Stimulated activated CD4-positive, alpha-beta T cell treated with anti-CD3 and anti-CD28 coated beads, Interleukin-4, amount 100 ng/mL, for 1 hour (primary cell): ENCODE results near the gene GSS.
"Not testable (repeated sequence)": the region's sequence is repeated elsewhere in the genome, so short reads cannot be mapped to it uniquely, and the experiment has no call there.

ENCODE experiments used
- DNase-seq: peaks from one replicate; pipeline ENCODE4 v3.0.0-alpha.2; 2020

GSS gene

DNA sequence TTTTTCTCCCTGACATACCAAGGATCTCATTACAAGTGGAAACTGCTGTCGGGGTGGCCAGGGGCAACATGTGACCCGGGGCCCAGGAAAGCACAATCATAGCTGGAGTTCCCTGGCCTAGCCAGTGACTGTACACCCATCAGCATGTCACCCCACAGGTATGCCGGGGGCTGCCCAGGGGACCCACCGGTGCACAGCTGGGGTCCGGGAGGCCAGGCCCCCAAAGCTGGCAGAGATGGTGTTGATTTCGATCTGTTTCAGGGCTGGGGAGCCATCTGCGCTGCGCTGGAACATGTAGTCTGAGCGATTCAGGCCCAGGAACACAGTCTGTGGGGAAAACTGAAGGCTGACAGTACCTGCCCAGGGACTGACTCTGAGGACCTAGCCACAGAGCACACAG is 13.3 kb downstream of the GSS start:
- no peak for DNase-seq

DNA sequence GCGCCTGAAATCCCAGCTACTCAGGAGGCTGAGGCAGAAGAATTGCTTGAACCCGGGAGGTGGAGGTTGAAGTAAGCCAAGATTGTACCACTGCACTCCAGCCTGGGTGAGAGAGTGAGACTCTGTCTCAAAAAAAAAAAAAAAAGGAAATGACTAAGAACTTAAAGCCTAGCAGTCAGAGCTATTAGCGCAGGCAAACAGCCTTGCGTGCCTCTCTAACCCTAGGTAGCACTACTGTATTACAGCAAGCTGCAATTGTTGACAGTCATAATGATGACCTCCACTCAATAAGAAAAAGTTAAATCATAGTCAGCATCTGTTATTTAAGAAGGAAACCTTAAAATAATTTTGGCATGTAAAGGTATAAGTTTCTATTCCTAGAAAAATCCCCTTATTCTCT is 14.4 kb downstream of the GSS start:
- no peak for DNase-seq

GRCh38 chr20:34940081-34940481 is 15.5 kb downstream of the GSS start:
- no peak for DNase-seq

GRCh38 chr20:34938466-34939163 is 17.0 kb downstream of the GSS start:
- no peak for DNase-seq

DNA sequence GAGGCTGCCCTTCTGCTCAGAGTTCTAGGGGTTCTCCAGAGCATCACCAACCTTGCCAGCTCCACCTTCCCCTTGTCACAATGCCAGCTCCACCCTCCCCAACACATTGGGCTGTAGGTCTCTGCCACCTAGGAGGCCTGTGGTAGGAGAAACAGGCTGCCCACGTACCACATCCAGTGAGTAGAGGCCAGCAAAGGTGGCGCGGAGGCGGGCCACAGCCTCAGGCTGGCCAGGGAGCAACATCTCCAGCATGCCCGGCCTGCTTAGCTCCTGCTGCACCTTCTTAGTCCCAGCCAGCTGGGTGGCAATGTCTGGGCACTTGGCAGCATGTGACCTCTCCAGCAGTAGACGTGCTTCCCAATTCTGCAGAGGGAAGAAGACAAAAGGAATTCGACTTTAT is 23.8 kb downstream of the GSS start:
- no peak for DNase-seq

DNA sequence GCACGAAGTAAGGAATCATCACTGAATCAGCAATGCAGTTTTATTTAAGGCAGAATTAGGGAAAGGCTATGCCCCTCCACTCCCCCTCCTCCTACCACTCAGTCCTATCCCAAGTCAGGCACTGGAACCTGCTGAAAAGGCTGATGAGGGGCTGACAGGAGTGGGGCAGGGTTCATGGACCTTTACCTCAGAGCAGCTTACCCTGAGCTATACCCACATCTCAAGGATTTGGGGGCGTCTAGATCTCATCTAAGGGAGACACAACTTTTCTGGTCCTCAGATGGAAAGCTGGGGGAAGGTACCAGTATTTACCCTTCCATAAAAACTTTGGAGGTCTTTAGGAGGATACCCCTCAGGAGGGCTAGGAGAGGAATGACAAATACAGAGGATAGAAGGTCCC is 27.2 kb downstream of the GSS start:
- DNase-seq, result no peak

- DNase-seq, result no peak
Observed at GRCh38 chr20:34927736-34928135, 27.9 kb downstream of the GSS start.

GRCh38 chr20:34926581-34926980 is 29.0 kb downstream of the GSS start:
- no peak for DNase-seq

GRCh38 chr20:34925981-34926380 is 29.6 kb downstream of the GSS start:
- no peak for DNase-seq

GRCh38 chr20:34925341-34925740 is 30.3 kb downstream of the GSS start:
- no peak for DNase-seq

DNA sequence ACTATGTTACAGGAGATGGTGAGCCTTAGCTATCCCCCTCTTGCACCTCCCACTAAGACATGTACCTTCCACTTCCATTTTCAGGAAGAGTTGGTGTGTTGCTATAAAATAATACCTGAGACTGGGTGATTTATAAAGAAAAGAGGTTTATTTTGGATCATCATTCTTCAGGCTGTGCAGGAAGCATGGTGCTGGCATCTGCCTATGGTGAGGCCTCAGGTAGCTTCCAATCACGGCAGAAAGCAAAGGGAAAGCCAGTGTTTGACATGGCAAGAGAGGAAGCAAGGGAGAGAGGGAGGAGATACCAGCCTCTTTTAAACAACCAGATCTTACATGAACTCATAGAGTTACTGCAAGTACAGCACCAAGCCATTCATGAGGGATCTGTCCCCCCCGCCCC is 32.2 kb downstream of the GSS start:
- DNase-seq, result no peak

GRCh38 chr20:34922654-34923381 is 32.8 kb downstream of the GSS start:
- DNase-seq, result no peak

- DNase-seq, result no peak
Observed at GRCh38 chr20:34921436-34921835, 34.2 kb downstream of the GSS start.

- DNase-seq, result no peak
Observed at GRCh38 chr20:34920055-34920454, 35.6 kb downstream of the GSS start.

- DNase-seq, result no peak
Observed at GRCh38 chr20:34916774-34917354, 38.7 kb downstream of the GSS start.

- DNase-seq, result no peak
Observed at GRCh38 chr20:34915749-34916455, 39.7 kb downstream of the GSS start.

- no peak for DNase-seq
Observed at GRCh38 chr20:34915131-34915530, 40.5 kb downstream of the GSS start.

- no peak for DNase-seq
Observed at GRCh38 chr20:34907616-34908469, 47.8 kb downstream of the GSS start.

DNA sequence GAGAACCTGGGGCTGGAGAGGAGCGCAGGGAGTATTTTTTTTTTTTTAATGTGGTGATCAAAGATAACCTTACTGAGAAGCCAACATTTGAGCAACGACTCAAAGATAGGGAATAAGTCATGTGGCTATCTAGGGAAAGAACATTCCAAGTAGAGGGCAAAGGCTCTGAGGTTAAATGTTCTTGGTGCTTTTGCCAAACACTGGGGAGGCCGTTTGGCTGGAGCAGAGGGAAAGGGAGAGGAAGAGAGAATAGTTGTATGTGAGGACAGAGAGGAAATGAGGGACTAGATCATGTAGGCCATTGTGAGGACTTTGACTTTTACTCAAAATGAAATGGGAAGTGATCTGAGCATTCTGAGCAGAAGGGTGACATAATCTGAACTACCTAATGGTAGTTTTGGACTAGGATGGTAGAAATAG is 51.4 kb downstream of the GSS start:
- no peak for DNase-seq

DNA sequence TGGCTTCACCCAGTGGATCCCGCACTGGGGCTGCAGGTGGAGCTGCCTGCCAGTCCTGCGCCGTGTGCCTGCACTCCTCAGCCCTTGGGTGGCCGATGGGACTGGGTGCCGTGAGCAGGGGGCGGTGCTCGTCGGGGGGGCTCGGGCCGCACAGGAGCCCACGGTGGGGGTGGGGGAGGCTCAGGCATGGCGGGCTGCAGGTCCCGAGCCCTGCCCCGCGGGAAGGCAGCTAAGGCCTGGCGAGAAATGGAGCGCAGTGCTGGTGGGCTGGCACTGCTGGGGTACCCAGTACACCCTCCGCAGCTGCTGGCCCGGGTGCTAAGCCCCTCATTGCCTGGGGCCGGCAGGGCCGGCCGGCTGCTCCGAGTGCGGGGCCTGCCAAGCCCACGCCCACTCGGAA is 56.9 kb downstream of the GSS start:
- not testable (repeated sequence) for DNase-seq

DNA sequence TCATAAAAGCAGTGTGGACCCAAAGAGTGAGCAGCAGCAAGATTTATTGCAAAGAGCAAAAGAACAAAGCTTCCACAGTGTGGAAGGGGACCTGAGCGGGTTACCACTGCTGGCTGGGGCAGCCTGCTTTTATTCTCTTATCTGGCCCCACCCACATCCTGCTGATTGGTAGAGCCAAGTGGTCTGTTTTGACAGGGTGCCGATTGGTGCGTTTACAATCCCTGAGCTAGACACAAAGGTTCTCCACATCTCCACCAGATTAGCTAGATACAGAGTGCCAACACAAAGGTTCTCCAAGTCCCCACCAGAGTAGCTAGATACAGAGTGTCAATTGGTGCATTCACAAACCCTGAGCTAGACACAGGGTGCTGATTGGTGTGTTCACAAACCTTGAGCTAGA is 57.5 kb downstream of the GSS start:
- not testable (repeated sequence) for DNase-seq

DNA sequence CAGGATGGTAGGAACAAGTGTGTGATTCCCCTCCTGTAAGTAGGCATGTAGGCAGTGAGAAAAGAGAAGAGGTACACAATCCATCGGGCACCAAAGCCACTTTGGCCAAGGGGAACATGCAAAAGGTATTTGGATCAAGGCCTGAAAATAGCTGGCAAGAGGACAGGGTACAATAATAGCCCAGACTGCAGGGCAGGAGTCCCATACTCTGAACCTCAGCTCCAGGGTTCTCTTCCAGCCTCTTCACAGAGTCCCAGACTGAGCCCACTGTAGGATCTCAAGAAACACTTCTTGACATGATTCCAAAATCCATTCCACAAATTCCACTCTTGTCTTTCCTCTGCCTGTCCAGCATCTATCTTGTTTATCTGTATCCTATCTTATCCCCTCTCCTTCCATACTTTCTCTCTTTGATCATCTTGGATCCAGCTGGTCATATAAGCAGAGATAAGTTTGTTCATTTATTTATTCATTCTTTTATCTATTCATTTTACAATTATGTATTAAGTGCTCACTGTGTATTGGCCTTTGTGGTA is 59.5 kb downstream of the GSS start:
- no peak for DNase-seq
